Skin epidermis (tissue), 12 donors: ENCODE measurements around the gene LRRC8A.

ENCODE experiments used
- H3K27ac ChIP-seq, 21 experiments: fragments of 200-600 bp; sonication (generic) in 11 of 21; one replicate each; pipeline ENCODE4 v1.5.0; 2020; ENCODE audit warnings: mild to moderate bottlenecking in 3 of 21, inconsistent platforms in 2 of 21, moderate library complexity in 2 of 21
- H3K4me3 ChIP-seq, 7 experiments: fragments of 200-600 bp; sonication (generic) in 2 of 7; one replicate each; pipeline ENCODE4 v1.5.0; 2020; ENCODE audit warnings: inconsistent platforms in 2 of 7, mild to moderate bottlenecking in 2 of 7, moderate library complexity in 1 of 7

LRRC8A gene

DNA sequence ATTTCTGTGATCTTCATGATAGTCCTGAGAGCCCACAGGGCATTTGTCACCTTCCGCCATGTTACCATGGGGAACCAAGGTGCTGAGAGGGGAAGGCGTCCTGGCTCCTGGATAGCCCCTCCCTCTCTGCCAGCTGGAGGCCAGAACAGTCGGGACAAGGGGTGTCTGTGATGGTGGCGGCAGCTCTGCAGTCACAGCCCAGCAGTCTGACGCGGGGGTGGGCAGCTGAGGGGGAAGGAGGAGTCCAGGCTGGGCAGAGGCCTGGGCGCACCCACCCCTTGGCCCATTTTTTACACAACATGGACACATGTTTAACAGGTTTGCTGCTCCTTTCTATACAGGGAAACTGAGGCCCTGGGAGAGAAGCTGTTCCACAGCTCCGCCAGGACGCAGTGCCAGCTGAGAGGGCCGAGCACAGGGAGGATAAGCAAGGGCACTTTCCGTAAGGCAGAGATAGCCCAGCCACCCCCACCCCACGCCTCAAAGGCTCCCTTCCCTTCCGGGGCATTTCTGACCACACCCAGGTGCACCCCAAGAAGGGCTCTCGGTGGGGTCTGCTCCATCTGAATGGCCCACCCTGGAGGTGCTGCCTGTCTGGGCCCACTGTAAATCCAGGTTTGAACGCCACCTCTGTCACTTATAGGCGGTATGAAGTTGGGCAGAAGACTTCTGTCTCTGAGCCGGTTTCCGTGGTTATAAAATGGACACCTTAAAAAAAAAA lies 17.1 kb downstream of the LRRC8A start:
- H3K4me3 ChIP-seq = no peak overlapping the region
- H3K27ac ChIP-seq = peak overlapping the region in 20 of 21 experiments; percentile 39 to 98 (median 82)

DNA sequence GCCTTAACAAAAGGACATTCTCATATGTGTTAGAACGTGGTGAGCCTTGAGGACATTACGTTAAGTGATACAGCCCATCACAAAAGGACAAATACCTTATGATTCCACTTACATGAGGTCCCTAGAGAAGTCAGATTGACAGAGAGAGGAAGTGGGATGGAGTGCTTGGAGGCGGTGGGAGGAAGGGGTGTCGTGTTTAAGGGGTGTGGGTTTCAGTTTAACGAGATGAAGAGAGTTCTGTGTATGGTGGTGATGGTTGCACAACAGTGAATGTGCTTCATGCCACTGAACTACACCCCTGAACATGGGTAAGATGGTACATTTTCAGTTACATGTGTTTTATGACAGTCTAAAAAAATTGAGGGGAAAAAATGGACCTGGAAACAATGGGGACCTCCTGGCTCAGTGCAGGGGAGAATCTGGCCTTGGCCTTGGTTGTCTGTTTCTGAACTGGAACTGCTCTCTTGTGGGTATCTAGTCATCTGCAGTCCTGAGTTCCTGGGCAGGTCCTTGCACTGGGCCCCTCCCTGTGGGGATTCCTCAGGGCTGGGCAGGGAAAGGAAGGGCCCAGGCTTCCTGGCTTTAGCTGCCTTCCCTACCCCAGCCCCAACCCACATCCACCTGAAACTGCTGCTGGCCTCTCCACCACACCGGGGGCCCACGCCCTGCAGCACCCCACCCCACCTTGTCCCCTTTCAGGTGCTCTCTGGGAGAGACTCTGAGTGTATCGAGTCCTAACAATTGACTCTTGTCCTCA lies 17.8 kb downstream of the LRRC8A start:
- Histone ChIP-seq H3K27ac (peak overlapping the region in 20 of 21 experiments; percentile 39 to 98 (median 82)), H3K4me3 (no peak overlapping the region)

DNA sequence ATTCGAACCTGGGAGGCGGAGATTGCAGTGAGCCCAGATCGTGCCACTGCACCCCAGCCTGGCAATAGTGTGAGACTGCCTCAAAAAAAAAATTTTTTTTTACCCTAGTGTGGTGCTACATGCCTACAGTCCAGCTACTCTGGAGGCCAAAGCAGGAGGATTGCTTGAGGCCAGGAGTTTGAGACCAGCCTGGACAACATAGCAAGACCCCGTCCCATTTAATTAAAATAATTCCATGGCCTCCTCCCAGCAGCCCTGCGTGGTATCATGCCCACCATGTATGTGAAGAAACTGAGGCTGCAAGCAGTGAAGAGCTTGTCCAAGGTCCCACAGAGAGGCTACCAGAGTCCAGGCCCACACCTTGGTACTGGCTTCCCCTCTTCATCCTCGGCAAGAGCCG lies 19.4 kb downstream of the LRRC8A start:
- peak overlapping the region; percentile 7 to 98 (median 86) for H3K27ac ChIP-seq
- H3K4me3 ChIP-seq = no peak overlapping the region

DNA sequence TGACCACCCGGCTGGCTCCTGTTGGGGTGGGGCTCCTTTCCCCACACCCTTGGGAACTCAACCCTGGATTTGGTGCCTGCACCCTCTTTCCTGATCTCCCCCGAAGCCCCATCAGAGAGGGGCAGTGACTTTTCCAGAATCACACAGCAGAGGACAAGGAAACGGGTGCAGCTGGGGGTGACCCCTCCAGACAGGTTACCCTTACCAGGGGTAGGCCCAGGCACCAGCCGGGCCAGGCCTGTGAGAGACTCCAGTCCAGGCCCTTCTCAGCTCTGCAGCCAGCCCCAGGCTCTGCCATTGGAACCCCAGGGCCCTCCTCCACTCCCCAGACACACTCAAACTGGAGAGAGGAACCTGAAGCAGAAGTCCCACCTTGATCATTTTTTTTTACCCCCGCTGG lies 19.9 kb downstream of the LRRC8A start:
- Histone ChIP-seq H3K27ac (peak overlapping the region; percentile 7 to 98 (median 86)), H3K4me3 (no peak overlapping the region)

GRCh38 chr9:128902351-128903078 lies 20.6 kb downstream of the LRRC8A start:
- H3K27ac ChIP-seq = peak overlapping the region; percentile 7 to 98 (median 86)
- H3K4me3 ChIP-seq = no peak overlapping the region

DNA sequence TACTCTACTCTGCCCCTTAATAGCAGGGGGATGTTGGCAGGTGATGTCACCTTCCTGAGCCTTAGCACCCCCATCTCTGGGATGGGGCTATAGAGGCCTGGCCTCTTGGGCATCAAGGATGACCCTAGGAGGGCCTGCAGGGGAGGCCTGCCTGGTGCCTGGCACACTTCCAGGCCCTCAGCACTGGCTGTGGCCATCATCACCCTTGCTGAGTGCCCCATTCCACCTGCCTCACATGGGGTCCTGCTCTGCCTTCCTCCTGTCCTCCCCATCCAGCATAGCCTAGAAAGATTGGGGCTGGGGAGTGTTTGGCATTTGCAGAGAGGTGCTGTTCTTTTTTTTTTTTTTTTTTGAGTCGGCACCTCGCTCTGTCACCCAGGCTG lies 21.1 kb downstream of the LRRC8A start:
- Histone ChIP-seq H3K4me3 (no peak overlapping the region), H3K27ac (peak overlapping the region in 20 of 21 experiments; percentile 75 to 98 (median 86))

DNA sequence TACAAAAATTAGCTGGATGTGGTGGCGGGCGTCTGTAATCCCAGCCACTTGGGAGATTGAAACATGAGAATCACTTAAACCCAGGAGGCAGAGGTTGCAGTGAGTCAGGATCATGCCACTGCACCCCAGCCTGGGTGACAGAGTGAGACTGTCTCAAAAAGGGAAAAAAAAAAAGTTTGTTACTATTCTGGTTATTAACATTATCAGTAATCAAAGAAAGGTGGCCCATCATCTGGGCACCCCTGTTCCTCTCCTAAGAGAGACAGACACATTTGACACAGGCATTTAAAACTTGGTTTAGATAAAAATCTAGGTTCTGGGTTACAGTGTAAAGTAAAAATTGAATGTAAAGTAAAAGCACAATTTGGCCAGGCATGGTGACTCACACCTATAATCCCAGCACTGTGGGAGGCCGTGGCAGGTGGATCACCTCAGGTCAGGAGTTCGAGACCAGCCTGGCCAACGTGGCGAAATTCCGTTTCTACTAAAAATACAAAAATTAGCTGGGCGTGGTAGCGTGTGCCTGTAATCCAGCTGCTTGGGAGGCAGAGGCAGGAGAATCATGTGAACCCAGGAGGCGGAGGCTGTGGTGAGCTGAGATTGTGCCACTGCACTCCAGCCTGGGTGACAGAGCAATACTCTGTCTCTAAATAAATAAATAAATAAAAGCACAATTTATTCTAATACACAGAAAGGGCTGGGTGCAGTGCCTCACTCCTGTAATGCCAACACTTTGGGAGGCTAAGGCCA lies 22.1 kb downstream of the LRRC8A start:
- H3K27ac ChIP-seq = peak overlapping the region in 18 of 21 experiments; percentile 39 to 98 (median 86)
- H3K4me3 ChIP-seq = no peak overlapping the region

GRCh38 chr9:128905964-128906363 lies 24.0 kb downstream of the LRRC8A start:
- Histone ChIP-seq H3K27ac (peak overlapping the region in 5 of 21 experiments; percentile 5 to 44 (median 14)), H3K4me3 (no peak overlapping the region)

GRCh38 chr9:128906741-128907140 lies 24.8 kb downstream of the LRRC8A start:
- H3K4me3 ChIP-seq = no peak overlapping the region
- H3K27ac ChIP-seq = peak overlapping the region in 3 of 21 experiments; percentile 3 to 24 (median 16)

GRCh38 chr9:128908372-128908771 lies 26.4 kb downstream of the LRRC8A start:
- Histone ChIP-seq H3K4me3 (no peak overlapping the region), H3K27ac (no peak overlapping the region)

DNA sequence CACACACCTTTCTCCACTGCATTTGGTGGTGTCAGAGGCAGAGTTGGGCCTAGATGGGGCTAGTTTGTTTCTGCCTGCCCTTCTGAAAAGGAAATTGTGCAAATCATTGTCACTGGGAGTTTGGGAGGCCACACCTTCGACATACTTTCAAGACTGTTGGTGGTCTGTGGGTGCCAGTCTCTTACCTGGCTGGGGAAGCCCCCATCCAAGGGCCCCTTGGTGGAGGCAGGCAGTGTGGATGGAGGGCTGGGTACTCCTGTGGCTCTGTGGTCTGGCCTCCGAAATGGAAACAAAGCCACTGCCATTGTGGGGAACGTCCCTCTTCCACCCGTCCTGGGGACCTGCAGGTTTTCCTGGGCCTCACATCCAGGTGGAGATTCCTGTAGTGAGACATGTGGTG lies 27.9 kb downstream of the LRRC8A start:
- no peak overlapping the region for H3K4me3 ChIP-seq
- H3K27ac ChIP-seq = peak overlapping the region in 10 of 21 experiments; percentile 7 to 42 (median 26)

DNA sequence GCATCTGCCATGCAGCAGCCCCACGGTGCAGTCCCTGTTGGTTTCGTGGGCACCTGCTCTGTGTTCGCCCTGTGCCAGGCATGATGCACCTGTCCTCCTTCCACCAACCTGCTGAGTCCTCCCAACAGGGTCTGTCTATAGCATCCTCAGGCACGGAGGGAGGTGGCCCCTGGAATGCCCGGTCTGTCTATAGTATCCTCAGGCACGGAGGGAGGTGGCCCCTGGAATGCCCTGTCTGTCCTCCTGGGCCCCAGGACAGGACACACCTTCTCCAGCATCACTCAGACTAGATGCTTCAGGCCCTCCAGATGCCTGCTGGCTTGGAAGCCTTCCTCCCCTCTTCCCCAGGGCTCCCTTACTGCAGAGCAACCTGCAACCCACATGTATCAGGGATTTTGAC lies 29.0 kb downstream of the LRRC8A start:
- H3K27ac ChIP-seq = peak overlapping the region in 20 of 21 experiments; percentile 45 to 88 (median 76)
- H3K4me3 ChIP-seq = no peak overlapping the region

GRCh38 chr9:128911529-128912035 lies 29.6 kb downstream of the LRRC8A start:
- Histone ChIP-seq H3K4me3 (no peak overlapping the region), H3K27ac (peak overlapping the region in 20 of 21 experiments; percentile 45 to 88 (median 76))

GRCh38 chr9:128912270-128912853 lies 30.4 kb downstream of the LRRC8A start:
- Histone ChIP-seq H3K4me3 (no peak overlapping the region), H3K27ac (peak overlapping the region in 20 of 21 experiments; percentile 45 to 88 (median 76))

DNA sequence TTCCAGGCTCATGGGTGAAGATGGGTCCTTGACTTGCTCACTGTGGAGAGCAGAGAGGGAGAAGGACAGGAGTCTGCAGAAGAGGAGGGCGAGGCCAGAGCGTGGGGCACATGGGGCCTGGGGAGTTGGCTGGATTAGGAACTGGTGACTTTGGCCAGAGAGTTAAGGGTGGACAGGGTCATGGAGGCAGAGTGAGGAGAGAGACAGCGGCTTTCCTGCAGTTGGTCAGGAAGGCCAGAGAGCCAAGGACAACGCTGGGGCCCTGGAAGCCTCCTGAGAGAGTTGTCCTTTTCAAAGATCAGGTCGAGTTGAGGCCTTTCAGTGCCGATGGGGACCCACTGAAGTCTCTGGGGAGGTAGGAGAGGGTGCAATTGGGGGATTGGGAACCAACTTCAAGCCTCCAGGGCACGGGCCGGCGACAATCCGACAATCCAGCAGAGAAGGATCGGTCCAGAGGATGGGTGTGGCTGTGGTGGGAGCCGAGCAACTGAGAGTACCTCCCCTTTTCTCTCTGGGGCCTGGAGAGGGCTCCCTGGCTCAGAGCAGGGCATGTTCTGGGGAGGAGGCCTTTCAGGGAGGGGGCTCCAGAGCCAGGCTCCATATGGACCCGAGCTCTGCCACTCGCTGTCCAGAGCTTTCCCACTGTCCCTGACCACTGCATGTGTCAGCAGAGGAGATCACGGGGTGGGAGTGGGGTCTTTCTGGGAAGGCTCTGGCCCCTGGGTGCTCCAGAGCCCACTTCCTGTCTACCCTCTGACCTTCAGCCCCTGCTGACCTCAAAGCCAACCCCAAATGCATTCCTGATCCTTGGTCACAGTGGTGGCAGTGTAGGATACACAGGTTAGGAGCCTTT lies 31.3 kb downstream of the LRRC8A start:
- peak overlapping the region in 1 of 7 experiments; percentile 0 for H3K4me3 ChIP-seq
- peak overlapping the region in 19 of 21 experiments; percentile 4 to 88 (median 75) for H3K27ac ChIP-seq

GRCh38 chr9:128913995-128914772 lies 32.3 kb downstream of the LRRC8A start:
- H3K4me3 ChIP-seq = no peak overlapping the region

DNA sequence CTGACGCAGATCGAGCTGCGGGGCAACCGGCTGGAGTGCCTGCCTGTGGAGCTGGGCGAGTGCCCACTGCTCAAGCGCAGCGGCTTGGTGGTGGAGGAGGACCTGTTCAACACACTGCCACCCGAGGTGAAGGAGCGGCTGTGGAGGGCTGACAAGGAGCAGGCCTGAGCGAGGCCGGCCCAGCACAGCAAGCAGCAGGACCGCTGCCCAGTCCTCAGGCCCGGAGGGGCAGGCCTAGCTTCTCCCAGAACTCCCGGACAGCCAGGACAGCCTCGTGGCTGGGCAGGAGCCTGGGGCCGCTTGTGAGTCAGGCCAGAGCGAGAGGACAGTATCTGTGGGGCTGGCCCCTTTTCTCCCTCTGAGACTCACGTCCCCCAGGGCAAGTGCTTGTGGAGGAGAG lies 34.3 kb downstream of the LRRC8A start:
- Histone ChIP-seq H3K27ac (peak overlapping the region in 20 of 21 experiments; percentile 1 to 84 (median 76)), H3K4me3 (no peak overlapping the region)

More at GRCh38 chr9:128913995-128914772, 32.3 kb downstream of the LRRC8A start:
- H3K27ac ChIP-seq = peak overlapping the region in 16 of 21 experiments; percentile 67 to 88 (median 76)
